Bronchial epithelial cell (primary cell): ENCODE results near the gene SSBP4. TPM values are rescaled to one million over a fixed set of nuclear protein-coding genes. Genes with fewer than 3 reads are reported as not detected.
"Not testable (repeated sequence)": the region's sequence is repeated elsewhere in the genome, so short reads cannot be mapped to it uniquely, and the experiment has no call there.

Experiments
- DNase-seq: peaks from one replicate; pipeline ENCODE4 v3.0.0-alpha.2; 2010; ENCODE audit warnings: low read depth
- FAIRE-seq: peaks from 2 replicates; lab custom pipeline; 2011; peaks lifted over from hg19 to GRCh38; lab: Jason Lieb, UNC
- H3K27me3 ChIP-seq: 2 replicates; pipeline ENCODE4 v1.5.1; 2011; ENCODE audit warnings: low read length; ENCODE audit not compliant: control insufficient read depth, insufficient read depth
- H3K36me3 ChIP-seq: 2 replicates; pipeline ENCODE4 v1.5.1; 2011; ENCODE audit warnings: low read length; ENCODE audit not compliant: control insufficient read depth, insufficient read depth
- H3K4me3 ChIP-seq: 2 replicates; pipeline ENCODE4 v1.5.1; 2011; ENCODE audit warnings: mild to moderate bottlenecking, low read depth, low read length, control low read depth
- total RNA-seq: library from RNA; depleted of rRNA; stranded (reverse); fragments of >200 nt; gene quantifications from 2 replicates; pipeline ENCODE4 v1.2.1, GENCODE V29; 2014
- TF ChIP-seq, protein P1 (sequence below): IDR thresholded peaks from 2 replicates; pipeline ENCODE4 v1.5.1; 2011; ENCODE audit warnings: mild to moderate bottlenecking, moderate library complexity, low read length, control low read depth, inconsistent platforms; ENCODE audit not compliant: insufficient read depth, severe bottlenecking

The SSBP4 gene
- total RNA-seq, 1 donor from 2014 or later, result 17.1 TPM

DNA sequence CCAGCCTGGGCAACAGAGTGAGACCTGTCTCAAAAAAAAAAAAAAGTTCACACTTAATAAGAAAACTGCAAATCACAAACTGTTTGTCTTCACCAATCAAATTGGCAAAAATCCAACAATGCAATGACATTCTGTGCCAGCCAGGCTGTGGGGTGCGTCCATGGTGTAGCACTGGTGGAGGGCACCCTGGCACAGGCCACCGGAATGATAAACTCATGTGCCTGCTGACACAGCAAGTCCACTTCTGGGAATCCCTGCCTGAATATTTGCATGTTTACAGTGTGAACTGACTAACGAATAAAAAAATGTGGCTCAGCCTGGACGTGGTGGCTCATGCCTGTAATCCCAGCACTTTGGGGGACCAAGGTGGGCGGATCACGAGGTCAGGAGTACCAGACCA lies 20.2 kb upstream of the SSBP4 start:
- DNase-seq (peak; percentile 76), FAIRE-seq (no peak)
- no peaks in the 10 kb centered on the region for H3K27me3 ChIP-seq
- no peak overlapping the region for H3K4me3 ChIP-seq
- H3K36me3 ChIP-seq, result no peaks in the 10 kb centered on the region
- TF ChIP-seq, protein P1, sequence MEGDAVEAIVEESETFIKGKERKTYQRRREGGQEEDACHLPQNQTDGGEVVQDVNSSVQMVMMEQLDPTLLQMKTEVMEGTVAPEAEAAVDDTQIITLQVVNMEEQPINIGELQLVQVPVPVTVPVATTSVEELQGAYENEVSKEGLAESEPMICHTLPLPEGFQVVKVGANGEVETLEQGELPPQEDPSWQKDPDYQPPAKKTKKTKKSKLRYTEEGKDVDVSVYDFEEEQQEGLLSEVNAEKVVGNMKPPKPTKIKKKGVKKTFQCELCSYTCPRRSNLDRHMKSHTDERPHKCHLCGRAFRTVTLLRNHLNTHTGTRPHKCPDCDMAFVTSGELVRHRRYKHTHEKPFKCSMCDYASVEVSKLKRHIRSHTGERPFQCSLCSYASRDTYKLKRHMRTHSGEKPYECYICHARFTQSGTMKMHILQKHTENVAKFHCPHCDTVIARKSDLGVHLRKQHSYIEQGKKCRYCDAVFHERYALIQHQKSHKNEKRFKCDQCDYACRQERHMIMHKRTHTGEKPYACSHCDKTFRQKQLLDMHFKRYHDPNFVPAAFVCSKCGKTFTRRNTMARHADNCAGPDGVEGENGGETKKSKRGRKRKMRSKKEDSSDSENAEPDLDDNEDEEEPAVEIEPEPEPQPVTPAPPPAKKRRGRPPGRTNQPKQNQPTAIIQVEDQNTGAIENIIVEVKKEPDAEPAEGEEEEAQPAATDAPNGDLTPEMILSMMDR, result no peak

DNA sequence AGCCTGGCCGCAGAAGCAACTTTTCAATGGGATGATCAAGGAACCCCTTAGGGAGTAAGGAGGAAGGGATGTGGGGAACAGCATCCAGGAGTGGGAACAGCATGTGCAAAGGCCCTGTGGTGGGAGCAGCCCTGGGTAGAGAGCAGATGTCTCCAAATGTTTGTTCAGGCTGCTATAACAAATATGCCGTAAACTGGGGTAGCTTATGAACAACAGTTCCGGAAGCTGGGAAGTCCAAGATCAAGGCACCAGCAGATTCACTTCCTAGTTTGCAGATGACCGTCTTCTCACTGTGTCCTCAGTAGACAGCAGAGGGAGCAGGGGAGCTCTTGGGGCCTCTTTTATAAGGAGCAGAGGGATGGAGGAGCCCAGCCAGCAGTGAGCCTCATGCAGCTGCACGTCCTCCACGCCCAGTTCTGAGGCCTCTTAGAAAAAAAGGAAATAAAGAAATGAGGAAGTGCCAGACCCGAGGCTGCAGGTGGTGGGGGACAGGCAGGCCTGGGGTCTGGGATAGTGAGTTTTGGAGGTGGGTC lies 17.6 kb upstream of the SSBP4 start:
- no peaks in the 10 kb centered on the region for H3K27me3 ChIP-seq
- DNase-seq (peak; percentile 78), FAIRE-seq (no peak)
- H3K4me3 ChIP-seq, result no peak overlapping the region
- H3K36me3 ChIP-seq, result no peaks in the 10 kb centered on the region
- TF ChIP-seq, protein P1, result peak; percentile 66

DNA sequence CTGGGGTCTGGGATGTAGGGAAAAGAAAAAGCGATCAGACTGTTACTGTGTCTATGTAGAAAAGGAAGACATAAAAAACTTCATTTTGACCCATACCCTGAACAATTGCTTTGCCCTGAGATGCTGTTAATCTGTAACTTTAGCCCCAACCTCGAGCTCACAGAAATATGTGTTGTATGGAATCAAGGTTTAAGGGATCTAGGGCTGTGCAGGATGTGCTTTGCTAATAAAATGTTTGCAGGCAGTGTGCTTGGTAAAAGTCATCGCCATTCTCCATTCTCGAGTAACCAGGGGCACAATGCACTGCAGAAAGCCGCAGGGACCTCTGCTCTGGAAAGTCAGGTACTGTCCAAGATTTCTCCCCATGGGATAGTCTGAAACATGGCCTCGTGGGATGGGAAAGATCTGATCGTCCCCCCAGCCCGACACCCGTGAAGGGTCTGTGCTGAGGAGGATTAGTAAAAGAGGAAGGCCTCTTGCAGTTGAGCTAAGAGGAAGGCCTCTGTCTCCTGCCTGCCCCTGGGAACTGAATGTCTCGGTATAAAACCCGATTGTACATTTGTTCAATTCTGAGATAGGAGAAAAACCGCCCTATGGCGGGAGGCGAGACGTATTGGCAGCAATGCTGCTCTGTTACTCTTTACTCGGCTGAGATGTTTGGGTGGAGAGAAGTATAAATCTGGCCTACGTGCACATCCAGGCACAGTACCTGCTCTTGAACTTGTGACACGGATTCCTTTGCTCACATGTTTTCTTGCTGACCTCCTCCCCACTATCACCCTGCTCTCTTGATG lies 16.5 kb upstream of the SSBP4 start:
- not testable (repeated sequence) for DNase-seq, FAIRE-seq, H3K27me3 ChIP-seq, H3K36me3 ChIP-seq, H3K4me3 ChIP-seq

DNA sequence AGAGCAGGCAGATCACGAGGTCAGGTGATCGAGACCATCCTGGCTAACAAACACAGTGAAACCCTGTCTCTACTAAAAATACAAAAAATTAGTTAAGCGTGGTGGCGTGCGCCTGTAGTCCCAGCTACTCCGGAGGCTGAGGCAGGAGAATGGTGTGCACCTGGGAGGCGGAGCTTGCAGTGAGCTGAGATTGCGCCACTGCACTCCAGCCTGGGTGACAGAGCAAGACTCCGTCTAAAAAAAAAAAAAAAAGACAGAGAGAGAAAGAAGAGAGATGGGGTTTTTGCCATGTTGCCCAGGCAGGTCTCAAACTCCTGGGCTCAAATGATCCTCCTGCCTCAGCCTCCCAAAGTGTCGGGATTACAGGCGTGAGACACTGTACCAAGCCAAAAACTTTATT lies 13.4 kb upstream of the SSBP4 start:
- not testable (repeated sequence) for DNase-seq

DNA sequence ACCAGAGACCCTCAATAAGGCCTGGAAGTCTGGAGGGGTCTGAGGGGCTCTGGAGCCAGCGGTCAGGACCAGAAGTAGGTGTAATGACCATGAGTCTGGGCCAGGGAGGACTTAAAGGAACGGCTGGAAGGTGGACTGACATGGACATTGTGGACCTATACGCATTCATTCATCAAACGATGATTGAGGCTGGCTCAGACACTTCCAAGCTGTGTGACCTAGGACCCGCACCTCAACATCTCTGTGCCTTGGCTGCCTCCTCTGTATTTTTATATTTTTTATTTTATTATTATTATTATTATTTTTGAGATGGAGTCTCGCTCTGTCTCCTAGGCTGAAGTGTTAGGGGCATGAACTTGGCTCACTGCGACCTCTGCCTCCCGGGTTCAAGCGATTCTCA lies 12.4 kb upstream of the SSBP4 start:
- Histone ChIP-seq H3K27me3 (no peaks in the 10 kb centered on the region), H3K36me3 (no peaks in the 10 kb centered on the region), H3K4me3 (no peak overlapping the region)
- FAIRE-seq, result no peak
- TF ChIP-seq, protein P1, result no peak
- no peak for DNase-seq

More for the DNA sequence above, 13.4 kb upstream of the SSBP4 start:
- FAIRE-seq, H3K36me3 ChIP-seq, H3K27me3 ChIP-seq, H3K4me3 ChIP-seq: not testable (repeated sequence)

DNA sequence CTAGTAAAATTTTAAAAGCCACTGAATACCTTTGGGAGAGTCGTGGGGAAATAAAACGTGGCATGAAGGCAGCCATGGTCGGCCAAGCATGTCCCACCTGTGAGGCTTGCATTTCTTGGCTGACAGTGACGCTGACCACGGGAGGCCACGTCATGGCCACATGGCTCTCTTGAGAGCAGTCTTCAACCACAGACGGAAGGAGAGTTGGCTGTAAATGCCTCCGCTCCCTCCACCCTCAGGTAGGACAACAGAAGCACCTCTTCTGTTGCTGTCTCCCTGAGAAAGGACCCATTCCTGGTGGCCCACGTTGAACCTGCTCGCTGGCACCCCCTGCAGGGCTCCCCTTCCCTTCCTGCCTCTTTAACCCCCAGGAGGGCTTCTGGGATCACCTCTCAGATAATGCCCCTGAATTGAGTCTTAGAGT lies 11.1 kb upstream of the SSBP4 start:
- TF ChIP-seq, protein P1, result peak; percentile 47
- no peaks in the 10 kb centered on the region for H3K27me3 ChIP-seq
- no peaks in the 10 kb centered on the region for H3K36me3 ChIP-seq
- FAIRE-seq (no peak), DNase-seq (no peak)
- H3K4me3 ChIP-seq, result no peak overlapping the region
